Adipocyte (in vitro differentiated cells): ENCODE measurements around the gene FAM193B.

Source experiments
- DNase-seq: peaks from one replicate; pipeline ENCODE4 v3.0.0-alpha.2; 2015; ENCODE audit warnings: low read depth
- H3K27me3 ChIP-seq: replicated peaks from 2 replicates; pipeline ENCODE4 v1.7.0; 2013; ENCODE audit warnings: mild to moderate bottlenecking, low read length, moderate library complexity; ENCODE audit not compliant: control insufficient read depth, insufficient read depth
- H3K36me3 ChIP-seq: 2 replicates; pipeline ENCODE4 v1.7.0; 2013; ENCODE audit warnings: low read length, mild to moderate bottlenecking, moderate library complexity; ENCODE audit not compliant: control insufficient read depth, insufficient read depth, severe bottlenecking
- H3K4me1 ChIP-seq: 2 replicates; pipeline ENCODE4 v1.7.0; 2013; ENCODE audit warnings: mild to moderate bottlenecking, low read length, moderate library complexity; ENCODE audit not compliant: control insufficient read depth, insufficient read depth
- H3K4me3 ChIP-seq: 2 replicates; pipeline ENCODE4 v1.7.0; 2013; ENCODE audit warnings: mild to moderate bottlenecking, low read length, moderate library complexity
- H3K9ac ChIP-seq: 2 replicates; pipeline ENCODE4 v1.7.0; 2013; ENCODE audit warnings: mild to moderate bottlenecking, low read length, moderate library complexity
- H3K9me3 ChIP-seq: 2 replicates; pipeline ENCODE4 v1.7.0; 2013; ENCODE audit warnings: mild to moderate bottlenecking, low read length, moderate library complexity; ENCODE audit not compliant: control insufficient read depth

FAM193B gene

GRCh38 chr5:177477701-177478477 is 76.5 kb downstream of the FAM193B start:
- H3K9ac ChIP-seq = no peak overlapping the region
- DNase-seq = no peak
- no peaks in the 10 kb centered on the region for H3K9me3 ChIP-seq
- H3K4me3 ChIP-seq = no peak overlapping the region
- no peaks in the 10 kb centered on the region for H3K36me3 ChIP-seq
- peaks cover 49% of the 10 kb centered on the region for H3K4me1 ChIP-seq
- H3K27me3 ChIP-seq = no peaks in the 10 kb centered on the region

- Histone ChIP-seq H3K9ac (no peak overlapping the region), H3K4me1 (peaks cover 47% of the 10 kb centered on the region), H3K36me3 (no peaks in the 10 kb centered on the region), H3K9me3 (no peaks in the 10 kb centered on the region), H3K4me3 (no peak overlapping the region), H3K27me3 (no peaks in the 10 kb centered on the region)
- peak; percentile 36 for DNase-seq
Observed at GRCh38 chr5:177476531-177477233, 77.7 kb downstream of the FAM193B start.

- no peaks in the 10 kb centered on the region for H3K9me3 ChIP-seq
- H3K4me1 ChIP-seq = peaks cover 53% of the 10 kb centered on the region
- H3K4me3 ChIP-seq = no peak overlapping the region
- H3K36me3 ChIP-seq = no peaks in the 10 kb centered on the region
- no peaks in the 10 kb centered on the region for H3K27me3 ChIP-seq
- no peak overlapping the region for H3K9ac ChIP-seq
- DNase-seq = no peak
Observed at GRCh38 chr5:177475563-177476427, 78.6 kb downstream of the FAM193B start.

GRCh38 chr5:177474846-177475562 is 79.4 kb downstream of the FAM193B start:
- Histone ChIP-seq H3K36me3 (no peaks in the 10 kb centered on the region), H3K9ac (no peak overlapping the region), H3K27me3 (no peaks in the 10 kb centered on the region), H3K4me3 (no peak overlapping the region), H3K9me3 (no peaks in the 10 kb centered on the region), H3K4me1 (peaks cover 57% of the 10 kb centered on the region)
- DNase-seq = peak; percentile 21

- Histone ChIP-seq H3K27me3 (no peaks in the 10 kb centered on the region), H3K36me3 (no peaks in the 10 kb centered on the region), H3K4me3 (no peak overlapping the region), H3K4me1 (peaks cover 57% of the 10 kb centered on the region), H3K9ac (peak overlapping the region; percentile 46), H3K9me3 (no peaks in the 10 kb centered on the region)
- DNase-seq = no peak
Observed at GRCh38 chr5:177474002-177474476, 80.3 kb downstream of the FAM193B start.

- Histone ChIP-seq H3K4me1 (peaks cover 55% of the 10 kb centered on the region), H3K4me3 (peak within 1 kb of the TSS; percentile 82)
- peak; percentile 87 for DNase-seq
Observed at GRCh38 chr5:177473443-177474001, 80.8 kb downstream of the FAM193B start, which contains the start of gene DBN1. DBN1 (minus strand) TSS chr5:177473634; CDS start chr5:177473521, 113 bp downstream.

GRCh38 chr5:177472460-177473442 is 81.6 kb downstream of the FAM193B start:
- H3K4me3 ChIP-seq = peak overlapping the region; percentile 82
- H3K27me3 ChIP-seq = no peaks in the 10 kb centered on the region
- peak; percentile 66 for DNase-seq
- peak overlapping the region; percentile 87 for H3K9ac ChIP-seq
- peaks cover 53% of the 10 kb centered on the region for H3K4me1 ChIP-seq
- peaks cover under 1% of the 10 kb centered on the region for H3K36me3 ChIP-seq
- no peaks in the 10 kb centered on the region for H3K9me3 ChIP-seq

More at GRCh38 chr5:177473443-177474001, 80.8 kb downstream of the FAM193B start, which contains the start of gene DBN1:
- no peaks in the 10 kb centered on the region for H3K36me3 ChIP-seq
- no peaks in the 10 kb centered on the region for H3K27me3 ChIP-seq
- H3K9me3 ChIP-seq = no peaks in the 10 kb centered on the region
- peak within 1 kb of the TSS; percentile 87 for H3K9ac ChIP-seq

GRCh38 chr5:177471610-177472356 is 82.6 kb downstream of the FAM193B start:
- peaks cover 11% of the 10 kb centered on the region for H3K36me3 ChIP-seq
- H3K9ac ChIP-seq = peak overlapping the region; percentile 87
- H3K27me3 ChIP-seq = no peaks in the 10 kb centered on the region
- H3K4me1 ChIP-seq = peaks cover 48% of the 10 kb centered on the region
- H3K9me3 ChIP-seq = no peaks in the 10 kb centered on the region
- peak; percentile 45 for DNase-seq
- peak overlapping the region; percentile 82 for H3K4me3 ChIP-seq
